Muscle layer of duodenum (tissue), 2 donors: ENCODE measurements around the gene TRIM64.
"Not testable (repeated sequence)": the region's sequence is repeated elsewhere in the genome, so short reads cannot be mapped to it uniquely, and the experiment has no call there.

Source experiments
- H3K27ac ChIP-seq: one replicate; pipeline ENCODE4 v1.7.0; 2013; ENCODE audit warnings: mild to moderate bottlenecking, low read length
- H3K27me3 ChIP-seq: one replicate; pipeline ENCODE4 v1.7.0; 2013; ENCODE audit warnings: low read depth, mild to moderate bottlenecking, control low read depth, low read length
- H3K36me3 ChIP-seq, 2 donors: one replicate each; pipeline ENCODE4 v1.7.0; 2013; ENCODE audit warnings: low read length in 2 of 2, control low read depth in 1 of 2, mild to moderate bottlenecking in 1 of 2; ENCODE audit not compliant: insufficient read depth in 2 of 2, control insufficient read depth in 1 of 2
- H3K4me1 ChIP-seq, 2 donors: one replicate each; pipeline ENCODE4 v1.7.0; 2013; ENCODE audit warnings: low read length in 2 of 2, mild to moderate bottlenecking in 2 of 2, control low read depth in 1 of 2, moderate library complexity in 1 of 2; ENCODE audit not compliant: insufficient read depth in 2 of 2, control insufficient read depth in 1 of 2
- H3K4me3 ChIP-seq, 2 donors: one replicate each; pipeline ENCODE4 v1.7.0; 2013; ENCODE audit warnings: low read length in 2 of 2, low read depth in 1 of 2, mild to moderate bottlenecking in 1 of 2
- H3K9me3 ChIP-seq, 2 donors: one replicate each; pipeline ENCODE4 v1.7.0; 2013; ENCODE audit warnings: low read length in 2 of 2, control low read depth in 1 of 2, mild to moderate bottlenecking in 1 of 2; ENCODE audit not compliant: control insufficient read depth in 1 of 2
- donor health status: healthy.

The TRIM64 gene

DNA sequence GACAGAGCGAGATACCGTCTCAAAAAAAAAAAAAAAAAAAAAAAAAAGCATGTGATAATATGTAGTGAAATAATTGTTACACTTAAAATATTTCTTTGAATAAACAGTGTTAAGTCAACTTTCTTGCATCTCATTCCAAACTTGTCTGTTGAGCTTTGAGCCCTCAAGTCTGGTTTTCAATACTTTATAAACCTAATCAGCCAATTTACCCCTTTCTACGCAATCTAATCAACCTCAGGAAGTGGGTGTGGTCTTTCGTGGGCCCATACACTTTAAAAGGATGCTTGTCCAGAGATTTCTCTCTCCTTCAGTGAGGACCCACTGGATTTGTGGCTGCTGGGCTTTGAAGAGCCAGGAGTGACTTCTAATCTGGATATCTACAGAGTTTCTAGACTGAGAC lies at the start of gene TRIM64:
TSS of gene TRIM64 (plus strand) at position 301 of the 400 bp plus-strand sequence. CDS start 2,467 bp downstream, outside the sequence.
- not testable (repeated sequence) for H3K9me3 ChIP-seq, H3K4me3 ChIP-seq, H3K4me1 ChIP-seq, H3K27ac ChIP-seq, H3K27me3 ChIP-seq, H3K36me3 ChIP-seq

DNA sequence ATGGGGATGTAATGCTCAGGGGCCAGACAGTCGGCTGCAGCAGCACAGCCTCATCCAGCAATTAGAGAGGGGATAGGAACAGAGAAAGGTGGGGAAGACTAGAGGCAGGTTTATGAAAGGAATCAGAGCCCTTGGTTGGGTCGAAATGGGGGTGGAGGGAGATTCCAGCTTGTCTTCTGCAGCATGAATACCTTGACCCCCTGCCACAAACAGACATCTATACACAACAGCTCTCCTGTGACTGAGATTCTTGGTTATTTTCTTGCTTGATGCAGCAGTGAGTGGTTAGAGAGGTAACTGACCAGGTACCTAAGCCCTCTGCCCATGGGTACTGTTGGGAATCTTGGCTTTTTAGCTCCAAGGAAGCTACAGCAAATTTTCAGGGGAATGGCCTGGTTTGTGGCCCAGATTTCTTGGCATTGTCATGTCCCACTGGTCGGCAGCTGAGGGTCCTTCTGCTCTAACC lies 43.6 kb upstream of the TRIM64 start, which contains the start of gene TRIM49D1:
TSS of gene TRIM49D1 (minus strand) at position 51 of the 466 bp plus-strand sequence. CDS start 4,535 bp downstream, outside the sequence.
- H3K4me1 ChIP-seq: no peaks in the 10 kb centered on the region
- H3K9me3 ChIP-seq: no peaks in the 10 kb centered on the region
- no peaks in the 10 kb centered on the region for H3K27me3 ChIP-seq
- no peak within 1 kb of the TSS for H3K27ac ChIP-seq
- H3K36me3 ChIP-seq: no peaks in the 10 kb centered on the region
- H3K4me3 ChIP-seq: no peak within 1 kb of the TSS

DNA sequence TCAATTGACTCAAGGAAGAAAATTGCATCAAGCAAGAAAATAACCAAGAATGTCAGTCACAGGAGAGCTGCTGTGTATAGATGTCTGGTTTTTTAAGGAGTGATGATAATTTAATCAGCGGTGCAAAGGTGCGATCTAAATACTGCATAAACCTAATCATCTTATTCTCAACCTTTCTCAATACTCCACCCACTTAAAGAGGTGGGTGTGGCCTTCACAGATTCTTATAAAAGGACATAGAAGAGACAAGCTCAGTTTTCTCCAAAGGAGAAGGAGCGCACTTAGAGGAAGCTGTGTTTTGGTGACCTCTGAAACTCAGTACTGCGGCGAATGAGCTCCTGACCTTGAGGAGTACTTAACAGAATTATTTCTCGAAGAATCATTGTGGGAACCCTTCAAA lies 42.1 kb upstream of the TRIM64 start, which contains the start of gene TRIM49D2:
TSS of gene TRIM49D2 (plus strand) at position 301 of the 400 bp plus-strand sequence. CDS start 2,698 bp downstream, outside the sequence.
- not testable (repeated sequence) for H3K4me3 ChIP-seq, H3K4me1 ChIP-seq, H3K36me3 ChIP-seq

DNA sequence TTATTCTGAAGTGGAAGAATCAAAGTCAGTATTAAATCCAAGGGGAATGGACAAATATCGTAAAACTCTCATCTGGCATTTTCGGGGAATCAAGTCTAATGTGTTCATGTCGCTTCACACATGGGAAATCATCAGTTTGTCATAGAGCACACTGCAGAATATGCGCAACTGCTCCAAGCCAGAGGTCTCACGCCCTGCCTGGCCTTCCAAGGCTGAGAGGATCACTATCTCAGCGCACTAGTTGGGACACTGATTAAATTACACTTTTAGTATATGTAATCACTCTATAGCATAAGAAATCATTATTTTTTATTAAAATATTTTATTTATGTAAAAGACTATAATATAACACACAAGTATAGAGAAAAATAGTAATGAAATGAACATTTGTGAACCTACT lies 5.0 kb upstream of the TRIM64 start:
- not testable (repeated sequence) for H3K27me3 ChIP-seq, H3K4me3 ChIP-seq, H3K4me1 ChIP-seq, H3K9me3 ChIP-seq, H3K27ac ChIP-seq, H3K36me3 ChIP-seq

More for the DNA sequence above, 42.1 kb upstream of the TRIM64 start, which contains the start of gene TRIM49D2:
- H3K9me3 ChIP-seq, H3K27ac ChIP-seq, H3K27me3 ChIP-seq: not testable (repeated sequence)
